GM19438 (cell line): ENCODE results near the gene TBC1D3E.
"Not testable (repeated sequence)": the region's sequence is repeated elsewhere in the genome, so short reads cannot be mapped to it uniquely, and the experiment has no call there.

Source experiments
- ATAC-seq: cut with Tn5 transposase; IDR thresholded peaks from one replicate; pipeline ENCODE4 v1.9.1; 2021; ENCODE audit warnings: low read depth; ENCODE audit not compliant: unreplicated experiment

Gene TBC1D3E

DNA sequence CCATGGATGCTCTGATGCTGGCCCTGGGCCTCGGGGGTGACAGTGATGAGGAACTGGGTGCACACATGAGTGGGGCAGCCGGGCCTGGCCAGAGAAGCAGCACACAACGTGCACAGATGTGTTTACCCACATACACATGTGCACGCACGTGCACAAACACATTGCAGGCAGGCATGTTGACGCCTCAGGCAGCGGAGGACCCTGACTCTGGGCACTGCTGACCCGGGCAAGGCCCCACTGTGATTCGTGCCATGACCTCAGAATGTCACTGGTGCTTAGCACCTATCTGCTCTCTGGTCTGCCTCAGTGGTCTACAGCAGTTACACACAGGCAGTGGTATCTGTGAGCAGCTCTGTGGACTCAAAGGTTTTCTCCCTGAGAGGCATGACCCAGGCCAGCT, at the start of gene TBC1D3E:
TBC1D3E (plus strand) TSS at position 301 of the 400 bp plus-strand sequence. CDS start 1,545 bp downstream, outside the sequence.
- ATAC-seq: not testable (repeated sequence)

DNA sequence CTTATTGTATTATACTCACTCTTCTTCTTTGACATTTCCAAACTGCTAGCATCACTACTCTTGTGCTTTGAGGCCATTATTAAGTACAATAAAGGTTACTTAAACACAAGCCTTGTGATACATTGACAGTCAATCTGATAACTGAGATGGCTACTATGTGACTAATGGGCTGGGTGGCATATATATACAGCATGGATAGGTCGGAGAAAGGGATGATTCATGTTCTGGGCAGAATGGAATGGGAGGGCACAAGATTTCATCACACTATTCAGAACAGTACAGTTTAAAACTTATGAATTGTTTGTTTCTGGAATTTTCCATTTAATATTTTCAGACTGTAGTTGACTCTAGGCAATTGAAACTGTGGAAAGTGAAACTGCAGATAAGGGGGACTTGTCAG, 40.4 kb upstream of the TBC1D3E start:
- ATAC-seq: not testable (repeated sequence)

DNA sequence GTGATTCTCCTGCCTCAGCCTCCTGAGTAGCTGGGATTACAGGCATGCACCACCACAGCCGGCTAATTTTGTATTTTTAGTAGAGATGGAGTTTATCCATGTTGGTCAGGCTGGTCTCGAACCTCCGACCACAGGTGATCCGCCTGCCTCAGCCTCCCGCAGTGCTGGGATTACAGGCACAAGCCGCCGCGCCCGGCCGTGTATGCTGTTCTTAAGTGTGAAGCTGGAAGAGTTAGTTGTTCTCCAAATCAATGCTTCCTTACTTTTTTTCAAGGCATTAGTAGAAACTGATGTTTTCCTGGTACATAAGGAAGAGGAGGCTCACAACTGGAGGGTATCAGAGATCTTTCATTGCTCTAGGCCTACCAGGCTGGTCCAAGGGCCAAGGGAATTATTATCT, 39.6 kb upstream of the TBC1D3E start:
- ATAC-seq: not testable (repeated sequence)

DNA sequence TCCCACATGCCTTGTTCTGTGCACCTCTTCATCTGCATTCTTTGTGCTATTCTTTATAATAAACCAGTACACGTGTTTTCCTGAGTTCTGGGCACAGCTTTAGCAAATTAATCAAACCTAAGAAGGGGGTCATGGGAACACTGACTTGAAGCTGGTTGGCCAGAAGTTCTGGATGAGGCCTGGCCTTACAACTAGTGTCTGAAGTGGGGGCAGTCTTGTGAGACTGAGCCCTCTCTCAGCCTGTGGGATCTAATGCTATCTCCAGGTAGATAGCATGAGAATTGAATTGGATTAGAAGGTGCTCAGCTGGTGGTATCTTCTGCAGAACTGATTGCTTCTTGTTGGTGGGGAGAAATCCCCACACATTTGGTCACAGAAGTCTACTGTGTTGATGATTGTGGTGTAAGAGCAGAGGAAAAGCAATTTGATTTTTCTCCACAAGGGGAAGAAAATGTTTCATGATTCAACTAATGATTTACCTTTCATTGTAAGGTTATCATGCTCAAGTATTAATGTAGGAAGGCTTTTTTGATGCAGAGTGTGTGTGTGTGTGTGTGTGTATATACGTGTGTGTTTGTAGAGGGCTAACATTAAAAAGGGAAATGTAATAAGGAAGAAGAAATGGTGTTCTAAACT, 33.6 kb upstream of the TBC1D3E start:
- not testable (repeated sequence) for ATAC-seq

DNA sequence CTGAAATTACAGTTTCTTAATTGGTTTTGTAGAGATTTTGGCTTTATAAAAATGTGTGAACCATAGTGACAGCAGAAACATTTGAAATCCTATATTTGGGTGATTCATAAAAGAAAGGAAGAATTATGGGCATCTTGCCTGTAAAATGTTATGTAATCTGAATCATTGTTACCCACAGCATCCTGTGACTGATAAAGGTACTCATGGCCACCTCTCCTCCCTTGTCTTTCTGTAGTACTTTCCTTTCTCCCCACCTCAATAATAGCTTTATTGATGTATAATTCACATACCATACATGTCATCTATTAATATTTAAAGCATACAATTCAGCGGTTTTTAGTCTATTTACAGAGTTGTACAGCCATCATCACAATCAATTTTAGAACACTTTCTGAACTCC, 28.5 kb upstream of the TBC1D3E start:
- not testable (repeated sequence) for ATAC-seq

DNA sequence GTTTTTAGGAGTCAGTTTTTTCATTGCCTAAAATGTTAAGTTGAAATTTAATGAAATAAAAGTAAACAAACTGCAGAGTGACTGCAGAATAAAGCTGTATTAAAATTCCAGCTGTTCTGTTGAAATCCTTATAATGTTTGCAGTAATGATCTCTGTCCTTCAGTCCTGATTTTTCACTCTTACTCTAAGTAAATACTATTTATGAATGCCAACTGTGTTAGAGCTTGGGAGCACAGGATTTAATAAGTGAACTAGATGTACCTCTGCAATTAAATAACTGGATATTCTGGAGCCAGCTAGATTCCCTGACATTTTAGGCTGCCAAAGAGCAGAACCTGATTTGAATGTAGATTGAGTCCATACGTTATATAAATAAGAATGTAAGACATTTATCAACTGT, 7.9 kb upstream of the TBC1D3E start:
- ATAC-seq: not testable (repeated sequence)

DNA sequence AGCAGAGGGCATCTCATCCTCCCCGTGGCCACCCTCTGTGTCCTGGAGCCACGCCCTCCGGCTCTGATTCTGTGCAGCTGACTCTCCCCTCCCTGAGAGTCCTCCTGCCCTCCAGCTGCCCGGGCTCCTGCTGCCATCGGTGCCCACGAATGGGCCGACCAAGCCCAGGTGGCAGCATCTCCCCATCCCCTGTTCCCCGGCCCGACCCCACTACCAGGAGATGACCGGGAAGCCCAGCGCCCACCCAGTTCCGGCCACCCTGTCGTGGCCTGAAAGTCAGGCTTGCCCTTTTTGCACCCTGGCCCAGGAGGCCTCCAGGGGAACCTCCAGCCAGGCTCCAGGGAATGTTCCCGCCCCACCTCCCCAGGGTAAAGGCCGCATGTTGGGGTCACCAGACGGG, 7.1 kb downstream of the TBC1D3E start:
- ATAC-seq: not testable (repeated sequence)
